PC-3 (cell line): Measurements from ENCODE around the gene ERMARD. TPM values are rescaled to one million over a fixed set of nuclear protein-coding genes. Genes with fewer than 3 reads are reported as not detected.

Experiments used
- ATAC-seq: fragments of 200-7000 bp; cut with Tn5 transposase; 2 replicates; pipeline ENCODE4 v1.9.1; 2020; ENCODE audit warnings: mild to moderate bottlenecking, moderate library complexity
- BruUV-seq: library from RNA; stranded (reverse); fragments of 400-500 nt; replicated peaks from 2 replicates; lab custom pipeline; 2021; lab: Mats Ljungman, UMichigan
- CTCF ChIA-PET: fragments of 300-600 bp; sonication (Branson Sonifier 250); formaldehyde crosslinking; loops from one replicate; lab custom pipeline; 2022; ENCODE audit warnings: antibody characterized with exemption; lab: Charles Lee
- POLR2A ChIA-PET: fragments of 300-600 bp; sonication (Branson Sonifier 250); formaldehyde crosslinking; loops from one replicate; lab custom pipeline; 2022; ENCODE audit warnings: antibody characterized with exemption; ENCODE audit not compliant: unreplicated experiment; lab: Charles Lee
- DNase-seq: peaks from one replicate; pipeline ENCODE4 v3.0.0-alpha.2; 2015
- H2AFZ ChIP-seq: fragments of 300-600 bp; sonication (generic); 2 replicates; pipeline ENCODE4 v1.6.0; 2016; ENCODE audit warnings: antibody characterized with exemption, low read length
- H3F3A ChIP-seq: fragments of 300-600 bp; sonication (generic); one replicate; pipeline ENCODE4 v1.6.0; 2017; ENCODE audit warnings: antibody characterized with exemption, low read length, control low read depth, mild to moderate bottlenecking; ENCODE audit not compliant: unreplicated experiment
- H3K27ac ChIP-seq: fragments of 300-600 bp; sonication (generic); 2 replicates; pipeline ENCODE4 v1.5.1; 2016; ENCODE audit warnings: mild to moderate bottlenecking, low read length
- H3K27me3 ChIP-seq: fragments of 300-600 bp; sonication (generic); 2 replicates; pipeline ENCODE4 v1.6.1; 2016; ENCODE audit warnings: low read length, mixed read lengths
- H3K36me3 ChIP-seq: fragments of 300-600 bp; sonication (generic); 2 replicates; pipeline ENCODE4 v1.6.1; 2016; ENCODE audit warnings: low read depth, mixed run types, low read length, mixed read lengths
- H3K4me1 ChIP-seq: fragments of 300-600 bp; sonication (generic); 2 replicates; pipeline ENCODE4 v1.5.1; 2016; ENCODE audit warnings: low read length; ENCODE audit not compliant: insufficient read depth
- H3K4me2 ChIP-seq: fragments of 300-600 bp; sonication (generic); 2 replicates; pipeline ENCODE4 v1.6.0; 2016; ENCODE audit warnings: low read length
- H3K4me3 ChIP-seq: fragments of 300-600 bp; sonication (generic); 2 replicates; pipeline ENCODE4 v1.5.1; 2016; ENCODE audit warnings: mild to moderate bottlenecking, low read length, mixed read lengths
- H3K79me2 ChIP-seq: fragments of 300-600 bp; sonication (generic); 2 replicates; pipeline ENCODE4 v1.6.1; 2017; ENCODE audit warnings: low read length, mixed read lengths
- H3K9ac ChIP-seq: fragments of 300-600 bp; sonication (generic); 2 replicates; pipeline ENCODE4 v1.6.0; 2016; ENCODE audit warnings: mild to moderate bottlenecking, low read length
- H3K9me2 ChIP-seq: fragments of 300-600 bp; sonication (generic); replicated peaks from 2 replicates; pipeline ENCODE4 v1.6.1; 2016; ENCODE audit warnings: mixed run types, low read length, mixed read lengths
- H3K9me3 ChIP-seq: fragments of 300-600 bp; sonication (generic); 2 replicates; pipeline ENCODE4 v1.6.1; 2016; ENCODE audit warnings: low read length, mixed read lengths
- H4K20me1 ChIP-seq: fragments of 300-600 bp; sonication (generic); 2 replicates; pipeline ENCODE4 v1.6.1; 2016; ENCODE audit warnings: low read length, mixed read lengths
- EZH2 ChIP-seq: fragments of 300-600 bp; sonication (generic); IDR thresholded peaks from one replicate; pipeline ENCODE4 v1.6.1; 2017; ENCODE audit warnings: antibody characterized with exemption, mild to moderate bottlenecking, low read length; ENCODE audit not compliant: unreplicated experiment
- EZH2phosphoT487 ChIP-seq: fragments of 300-600 bp; sonication (generic); IDR thresholded peaks from 2 replicates; pipeline ENCODE4 v1.6.1; 2018; ENCODE audit warnings: mild to moderate bottlenecking, antibody characterized with exemption, low read length, borderline replicate concordance
- intact Hi-C: fragments of 100-400 bp; cut with micrococcal nuclease; formaldehyde crosslinking; loops from 2 replicates; pipeline ENCODE4 v1.9.0; 2023
- total RNA-seq: library from RNA; depleted of rRNA; stranded (reverse); fragments of >200 nt; gene quantifications from 2 replicates; pipeline ENCODE4 v1.2.3, GENCODE V29; 2014
- TF ChIP-seq, protein P1 (sequence below): fragments of 300-600 bp; sonication (generic); conservative IDR thresholded peaks from 2 replicates; pipeline ENCODE4 v1.5.1; 2017; ENCODE audit warnings: antibody characterized with exemption, low read depth, mild to moderate bottlenecking, low read length

The ERMARD gene
- total RNA-seq, 1 experiment from 2014 or later, result 16.3 TPM

GRCh38 chr6:169799474-169799926 lies 48.1 kb downstream of the ERMARD start:
- Histone ChIP-seq H3K4me2 (no peak overlapping the region), H3K27me3 (no peaks in the 10 kb centered on the region), H3K36me3 (no peaks in the 10 kb centered on the region), H4K20me1 (no peaks in the 10 kb centered on the region), H3K79me2 (no peaks in the 10 kb centered on the region), H3K4me3 (no peak overlapping the region), H3K9ac (no peak overlapping the region), H3K27ac (no peak overlapping the region), H3K9me3 (no peaks in the 10 kb centered on the region), H3K9me2 (no peaks in the 10 kb centered on the region), H2AFZ (no peak overlapping the region), H3K4me1 (peaks cover 18% of the 10 kb centered on the region), H3F3A (no peaks in the 10 kb centered on the region)
- TF ChIP-seq, protein P1, sequence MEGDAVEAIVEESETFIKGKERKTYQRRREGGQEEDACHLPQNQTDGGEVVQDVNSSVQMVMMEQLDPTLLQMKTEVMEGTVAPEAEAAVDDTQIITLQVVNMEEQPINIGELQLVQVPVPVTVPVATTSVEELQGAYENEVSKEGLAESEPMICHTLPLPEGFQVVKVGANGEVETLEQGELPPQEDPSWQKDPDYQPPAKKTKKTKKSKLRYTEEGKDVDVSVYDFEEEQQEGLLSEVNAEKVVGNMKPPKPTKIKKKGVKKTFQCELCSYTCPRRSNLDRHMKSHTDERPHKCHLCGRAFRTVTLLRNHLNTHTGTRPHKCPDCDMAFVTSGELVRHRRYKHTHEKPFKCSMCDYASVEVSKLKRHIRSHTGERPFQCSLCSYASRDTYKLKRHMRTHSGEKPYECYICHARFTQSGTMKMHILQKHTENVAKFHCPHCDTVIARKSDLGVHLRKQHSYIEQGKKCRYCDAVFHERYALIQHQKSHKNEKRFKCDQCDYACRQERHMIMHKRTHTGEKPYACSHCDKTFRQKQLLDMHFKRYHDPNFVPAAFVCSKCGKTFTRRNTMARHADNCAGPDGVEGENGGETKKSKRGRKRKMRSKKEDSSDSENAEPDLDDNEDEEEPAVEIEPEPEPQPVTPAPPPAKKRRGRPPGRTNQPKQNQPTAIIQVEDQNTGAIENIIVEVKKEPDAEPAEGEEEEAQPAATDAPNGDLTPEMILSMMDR, result no peak
- TF ChIP-seq EZH2phosphoT487 (no peak), EZH2 (no peak)
- ChIA-PET CTCF (no interaction called here), POLR2A (no interaction called here)
- intact Hi-C loops, result no loop called here
- no TSS peak for BruUV-seq
- DNase-seq (peak; percentile 10), ATAC-seq (no peak)

DNA sequence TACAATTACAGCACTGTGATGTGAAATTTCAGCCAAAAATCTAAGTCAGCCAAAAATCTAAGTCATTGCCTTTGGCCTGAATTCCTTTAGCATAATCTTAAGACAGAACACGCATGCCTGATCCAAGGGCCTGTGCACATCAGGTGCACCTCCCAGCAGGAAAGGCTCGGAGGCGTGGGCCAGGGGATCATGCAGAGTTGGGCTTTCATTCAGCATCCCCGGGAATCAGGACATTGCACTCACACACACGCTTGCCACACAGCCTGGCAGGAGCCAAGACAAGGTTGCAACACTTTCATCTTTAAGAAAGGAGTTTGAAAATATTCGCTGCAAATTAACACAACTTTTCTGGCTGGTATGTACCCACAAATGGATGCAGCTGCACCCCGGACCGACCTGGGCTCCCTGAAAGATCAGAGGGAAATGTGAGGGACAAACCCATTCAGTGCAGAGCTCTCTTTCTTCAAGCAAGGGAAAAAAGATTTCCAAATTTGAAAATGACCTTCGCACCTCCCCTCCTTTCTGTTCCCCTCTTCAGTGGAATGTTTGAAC lies 48.8 kb downstream of the ERMARD start:
- intact Hi-C loops, result no loop called here

More for the DNA sequence above, 48.8 kb downstream of the ERMARD start:
- BruUV-seq, result no TSS peak
- no peak overlapping the region for H3K9ac ChIP-seq
- CTCF ChIA-PET, result no interaction called here
- H2AFZ ChIP-seq, result peak overlapping the region; percentile 58; the same call in 1 of the 2 replicates
- H3K79me2 ChIP-seq, result no peaks in the 10 kb centered on the region
- no peaks in the 10 kb centered on the region for H4K20me1 ChIP-seq
- H3F3A ChIP-seq, result no peaks in the 10 kb centered on the region
- H3K27ac ChIP-seq, result no peak overlapping the region
- H3K9me3 ChIP-seq, result no peaks in the 10 kb centered on the region
- POLR2A ChIA-PET, result no interaction called here
- H3K4me1 ChIP-seq, result peaks cover 18% of the 10 kb centered on the region
- peak overlapping the region; percentile 55 for H3K4me2 ChIP-seq
- no peaks in the 10 kb centered on the region for H3K9me2 ChIP-seq
- no peak overlapping the region for H3K4me3 ChIP-seq
- no peak for ATAC-seq
- H3K36me3 ChIP-seq, result no peaks in the 10 kb centered on the region
- no peaks in the 10 kb centered on the region for H3K27me3 ChIP-seq
- TF ChIP-seq, protein P1, result no peak
- TF ChIP-seq EZH2phosphoT487 (no peak), EZH2 (no peak)
- DNase-seq, result no peak
